ENCODE data around the gene EMC6. TPM values are rescaled to one million over a fixed set of nuclear protein-coding genes. Genes with fewer than 3 reads are reported as not detected.
"Not testable (repeated sequence)": the region's sequence is repeated elsewhere in the genome, so short reads cannot be mapped to it uniquely, and the experiment has no call there.

The EMC6 gene
- polyA plus RNA-seq, 3 donors from 2014 or later = 104 to 137 (median 135) TPM

DNA sequence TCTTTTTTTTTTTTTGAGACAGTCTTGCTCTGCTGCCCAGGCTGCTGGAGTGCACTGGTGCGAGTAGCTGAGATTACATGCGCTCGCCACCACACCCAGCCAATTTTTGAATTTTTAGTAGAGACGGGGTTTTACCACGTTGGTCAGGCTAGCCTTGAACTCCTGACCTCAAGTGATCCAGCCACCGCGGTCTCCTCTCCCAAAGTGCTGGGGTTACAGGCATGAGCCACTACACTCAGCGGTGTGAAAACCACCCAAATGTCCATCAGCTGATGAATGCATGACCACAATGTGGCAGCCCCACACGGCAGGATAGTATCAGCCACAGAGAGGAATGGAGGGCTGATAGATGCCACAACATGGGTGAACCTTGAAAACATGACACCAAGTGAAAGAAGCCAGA, 25.2 kb downstream of the EMC6 start:
- no peaks in the 10 kb centered on the region for H3K9me3 Mint-ChIP-seq
- peaks cover 32 to 33% of the 10 kb centered on the region in 2 donors for H3K4me1 Mint-ChIP-seq
- H3K4me3 Mint-ChIP-seq = peak overlapping the region; percentile 53 to 76 (median 74)
- H3K27ac Mint-ChIP-seq = peak overlapping the region; percentile 7 to 84 (median 74)
- peaks cover 4% of the 10 kb centered on the region in 3 donors for H3K36me3 Mint-ChIP-seq
- H3K27me3 Mint-ChIP-seq (ENCODE audit: low read depth in 3 of 3) = peaks cover 3 to 9% (median 6%) of the 10 kb centered on the region in 3 donors
- peak; percentile 84 to 87 (median 85) for DNase-seq

- H3K27ac Mint-ChIP-seq = no peak overlapping the region
- peaks cover 0 to 4% (median 0%) of the 10 kb centered on the region in 3 donors for H3K36me3 Mint-ChIP-seq
- H3K9me3 Mint-ChIP-seq = no peaks in the 10 kb centered on the region
- peak overlapping the region; percentile 73 to 81 (median 77) for H3K4me3 Mint-ChIP-seq
- no peak for DNase-seq
- peaks cover 32 to 33% of the 10 kb centered on the region in 2 donors for H3K4me1 Mint-ChIP-seq
- peaks cover 3 to 9% (median 6%) of the 10 kb centered on the region in 3 donors for H3K27me3 Mint-ChIP-seq (ENCODE audit: low read depth in 3 of 3)
These were observed 26.6 kb downstream of the EMC6 start for GRCh38 chr17:3695129-3695722.

- Mint-ChIP-seq H3K9me3 (no peaks in the 10 kb centered on the region), H3K27ac (peak within 1 kb of the TSS; percentile 30 to 86 (median 66)), H3K4me1 (peaks cover 32 to 33% of the 10 kb centered on the region in 2 donors), H3K36me3 (peaks cover 0 to 4% (median 0%) of the 10 kb centered on the region in 3 donors), H3K27me3 (ENCODE audit: low read depth in 3 of 3) (peaks cover 3 to 9% (median 6%) of the 10 kb centered on the region in 3 donors), H3K4me3 (peak within 1 kb of the TSS; percentile 83 to 92 (median 92))
- DNase-seq = peak; percentile 45 to 60 (median 53)
These were observed 27.3 kb downstream of the EMC6 start, which contains the start of gene P2RX5 for GRCh38 chr17:3695723-3696411. Gene P2RX5 (minus strand): TSS chr17:3696155. CDS start chr17:3696005, 150 bp downstream.

GRCh38 chr17:3697103-3697476, 28.5 kb downstream of the EMC6 start:
- Mint-ChIP-seq H3K36me3 (no peaks in the 10 kb centered on the region), H3K4me1 (peaks cover 32 to 33% of the 10 kb centered on the region in 2 donors), H3K4me3 (peak overlapping the region in 1 of 5 donors; percentile 40), H3K27me3 (ENCODE audit: low read depth in 3 of 3) (peaks cover 5 to 6% (median 6%) of the 10 kb centered on the region in 3 donors), H3K27ac (no peak overlapping the region), H3K9me3 (no peaks in the 10 kb centered on the region)
- DNase-seq = no peak

- DNase-seq = no peak
- H3K27me3 Mint-ChIP-seq (ENCODE audit: low read depth in 3 of 3) = peaks cover 5 to 6% (median 6%) of the 10 kb centered on the region in 3 donors
- peaks cover 24 to 33% of the 10 kb centered on the region in 2 donors for H3K4me1 Mint-ChIP-seq
- H3K36me3 Mint-ChIP-seq = no peaks in the 10 kb centered on the region
- H3K9me3 Mint-ChIP-seq = no peaks in the 10 kb centered on the region
- H3K4me3 Mint-ChIP-seq = peak overlapping the region in 1 of 5 donors; percentile 70
- H3K27ac Mint-ChIP-seq = no peak overlapping the region
These were observed 29.5 kb downstream of the EMC6 start for GRCh38 chr17:3698139-3698538.

DNA sequence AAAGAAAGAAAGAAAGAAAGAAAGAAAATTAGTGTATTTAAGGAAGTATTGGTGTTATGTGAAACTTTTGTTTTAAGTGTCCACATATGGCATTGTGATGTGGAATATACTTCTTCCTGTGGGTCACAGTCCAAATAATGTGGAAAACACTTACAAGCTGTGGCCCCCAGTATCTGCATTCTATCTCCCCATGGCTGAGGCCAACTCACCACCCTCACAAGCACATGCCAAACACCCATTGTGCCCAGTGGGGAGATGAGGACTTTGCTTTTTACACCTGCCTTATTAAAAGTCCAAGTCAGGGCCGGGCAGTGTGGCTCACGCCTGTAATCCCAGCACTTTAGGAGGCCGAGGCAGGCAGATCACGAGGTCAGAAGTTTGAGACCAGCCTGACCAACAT, 31.3 kb downstream of the EMC6 start:
- no peaks in the 10 kb centered on the region for H3K9me3 Mint-ChIP-seq
- H3K4me1 Mint-ChIP-seq = peaks cover 16 to 28% of the 10 kb centered on the region in 2 donors
- no peak for DNase-seq
- peaks cover 2 to 4% (median 2%) of the 10 kb centered on the region in 3 donors for H3K27me3 Mint-ChIP-seq (ENCODE audit: low read depth in 3 of 3)
- H3K36me3 Mint-ChIP-seq = no peaks in the 10 kb centered on the region
- H3K4me3 Mint-ChIP-seq = no peak overlapping the region
- no peak overlapping the region for H3K27ac Mint-ChIP-seq

DNA sequence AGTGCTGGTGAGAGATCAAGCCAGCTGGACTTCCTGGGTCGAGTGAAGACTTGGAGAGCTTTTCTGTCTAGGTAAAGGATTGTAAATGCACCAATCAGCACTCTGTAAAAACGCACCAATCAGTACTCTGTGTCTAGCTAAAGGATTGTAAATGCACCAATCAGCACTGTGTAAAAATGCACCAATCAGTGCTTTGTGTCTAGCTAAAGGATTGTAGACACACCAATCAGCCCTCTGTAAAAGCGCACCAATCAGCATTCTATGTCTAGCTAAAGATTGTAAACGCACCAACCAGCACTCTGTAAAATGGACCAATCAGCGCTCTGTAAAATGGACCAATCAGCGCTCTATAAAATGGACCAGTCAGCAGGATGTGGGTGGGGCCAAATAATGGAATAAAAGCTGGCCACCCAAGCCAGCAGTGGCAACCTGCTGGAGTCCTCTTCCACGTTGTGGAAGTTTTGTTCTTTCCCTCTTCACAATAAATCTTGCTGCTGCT, 33.5 kb downstream of the EMC6 start:
- not testable (repeated sequence) for H3K9me3 Mint-ChIP-seq; H3K27me3 Mint-ChIP-seq (ENCODE audit: low read depth in 3 of 3); DNase-seq; H3K27ac Mint-ChIP-seq; H3K36me3 Mint-ChIP-seq; H3K4me3 Mint-ChIP-seq
- peaks cover 18 to 24% of the 10 kb centered on the region in 2 donors for H3K4me1 Mint-ChIP-seq

GRCh38 chr17:3704931-3705717, 36.5 kb downstream of the EMC6 start:
- Mint-ChIP-seq H3K4me1 (peaks cover 32 to 33% of the 10 kb centered on the region in 2 donors), H3K36me3 (no peaks in the 10 kb centered on the region), H3K27me3 (ENCODE audit: low read depth in 3 of 3) (peaks cover 0 to 4% (median 0%) of the 10 kb centered on the region in 3 donors), H3K9me3 (no peaks in the 10 kb centered on the region), H3K4me3 (peak overlapping the region; percentile 12 to 49 (median 26)), H3K27ac (peak overlapping the region; percentile 5 to 44 (median 39))
- peak in 2 of 3 donors; percentile 29 to 36 for DNase-seq

DNA sequence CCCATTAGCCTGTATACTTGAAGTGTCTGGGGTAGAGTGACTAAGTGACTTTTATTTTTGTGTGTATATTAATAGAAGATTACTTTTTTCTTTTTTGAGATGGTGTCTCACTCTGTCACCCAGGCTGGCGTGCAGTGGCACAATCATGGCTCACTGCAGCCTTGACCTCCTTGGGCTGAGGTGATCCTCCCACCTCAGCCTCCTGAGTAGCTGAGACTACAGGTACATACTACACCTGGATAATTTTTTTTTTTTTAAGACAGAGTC, 37.0 kb downstream of the EMC6 start:
- not testable (repeated sequence) for H3K9me3 Mint-ChIP-seq; DNase-seq; H3K27me3 Mint-ChIP-seq (ENCODE audit: low read depth in 3 of 3); H3K36me3 Mint-ChIP-seq
- H3K27ac Mint-ChIP-seq = peak overlapping the region in 3 of 6 donors; percentile 5 to 38 (median 11)
- peaks cover 35 to 36% of the 10 kb centered on the region in 2 donors for H3K4me1 Mint-ChIP-seq
- peak overlapping the region in 2 of 5 donors; percentile 23 to 26 for H3K4me3 Mint-ChIP-seq

DNA sequence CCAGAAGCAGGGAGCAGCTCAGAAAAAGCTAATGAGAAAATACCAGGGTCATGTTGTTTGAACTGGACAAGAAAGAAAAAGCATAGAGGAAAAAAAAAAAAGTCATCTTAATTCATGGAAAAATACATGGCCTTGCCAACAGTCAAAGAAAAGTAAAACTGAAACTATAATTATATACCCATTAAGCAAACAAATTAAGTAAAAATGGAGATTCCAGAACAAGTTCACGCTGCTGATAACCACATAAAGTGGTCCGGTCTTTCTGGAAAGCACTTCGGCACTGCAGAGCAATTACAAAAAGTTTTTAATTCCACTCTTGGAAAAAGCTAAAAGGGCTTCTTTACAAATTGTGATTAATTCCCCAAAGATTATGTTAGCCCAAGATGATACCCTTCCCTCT, 39.8 kb downstream of the EMC6 start:
- H3K36me3 Mint-ChIP-seq = peaks cover 4 to 5% (median 5%) of the 10 kb centered on the region in 3 donors
- no peaks in the 10 kb centered on the region for H3K9me3 Mint-ChIP-seq
- no peak for DNase-seq
- peaks cover 57 to 63% of the 10 kb centered on the region in 2 donors for H3K4me1 Mint-ChIP-seq
- H3K27ac Mint-ChIP-seq = peak overlapping the region in 4 of 6 donors; percentile 11 to 71 (median 31)
- H3K4me3 Mint-ChIP-seq = no peak overlapping the region
- H3K27me3 Mint-ChIP-seq (ENCODE audit: low read depth in 3 of 3) = peaks cover 8 to 12% (median 8%) of the 10 kb centered on the region in 3 donors

DNA sequence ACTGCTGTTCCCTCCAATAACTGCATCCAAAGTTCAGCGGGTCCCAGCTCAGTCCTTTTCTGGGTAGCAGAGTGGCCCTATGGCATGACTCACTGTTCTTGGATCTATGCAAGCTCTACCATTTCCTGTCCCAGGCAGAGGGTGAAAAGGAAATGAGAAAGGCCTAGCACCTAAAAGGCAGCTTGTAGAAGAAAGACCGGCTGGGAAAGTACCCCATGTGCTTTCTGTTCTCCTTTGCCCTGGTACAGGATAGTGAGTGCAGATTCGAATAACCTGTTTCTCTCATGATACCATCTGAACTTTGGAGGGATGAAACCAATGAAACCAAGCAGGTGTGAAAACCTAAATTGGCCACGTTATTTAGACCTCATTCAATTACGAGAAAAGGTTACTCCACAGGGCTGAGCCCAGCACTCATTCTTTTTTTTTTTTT, 42.4 kb downstream of the EMC6 start:
- peaks cover 6 to 12% (median 12%) of the 10 kb centered on the region in 3 donors for H3K27me3 Mint-ChIP-seq (ENCODE audit: low read depth in 3 of 3)
- peaks cover 45 to 53% of the 10 kb centered on the region in 2 donors for H3K4me1 Mint-ChIP-seq
- H3K27ac Mint-ChIP-seq = peak overlapping the region; percentile 61 to 95 (median 84)
- H3K36me3 Mint-ChIP-seq = peaks cover 12 to 17% (median 12%) of the 10 kb centered on the region in 3 donors
- no peaks in the 10 kb centered on the region for H3K9me3 Mint-ChIP-seq
- peak; percentile 81 to 85 (median 83) for DNase-seq
- peak overlapping the region; percentile 44 to 81 (median 61) for H3K4me3 Mint-ChIP-seq

GRCh38 chr17:3712811-3713463, 44.3 kb downstream of the EMC6 start:
- Mint-ChIP-seq H3K4me3 (peak overlapping the region; percentile 49 to 81 (median 70)), H3K4me1 (peaks cover 43 to 53% of the 10 kb centered on the region in 2 donors), H3K27me3 (ENCODE audit: low read depth in 3 of 3) (peaks cover 6 to 12% (median 12%) of the 10 kb centered on the region in 3 donors), H3K36me3 (peaks cover 19 to 36% (median 25%) of the 10 kb centered on the region in 3 donors), H3K27ac (peak overlapping the region; percentile 68 to 95 (median 84)), H3K9me3 (no peaks in the 10 kb centered on the region)
- peak; percentile 62 to 65 (median 64) for DNase-seq

- H3K27me3 Mint-ChIP-seq (ENCODE audit: low read depth in 3 of 3) = peaks cover 7 to 12% (median 12%) of the 10 kb centered on the region in 3 donors
- peaks cover 33 to 50% of the 10 kb centered on the region in 2 donors for H3K4me1 Mint-ChIP-seq
- H3K27ac Mint-ChIP-seq = peak overlapping the region in 3 of 6 donors; percentile 56 to 90 (median 82)
- no peak for DNase-seq
- peaks cover 23 to 47% (median 32%) of the 10 kb centered on the region in 3 donors for H3K36me3 Mint-ChIP-seq
- no peaks in the 10 kb centered on the region for H3K9me3 Mint-ChIP-seq
- peak overlapping the region in 1 of 5 donors; percentile 64 for H3K4me3 Mint-ChIP-seq
These were observed 46.7 kb downstream of the EMC6 start for GRCh38 chr17:3715296-3715695.
